HepG2 (cell line): Measurements from ENCODE around the gene BCAS3. TPM values are rescaled to one million over a fixed set of nuclear protein-coding genes. Genes with fewer than 3 reads are reported as not detected.
"Not testable (repeated sequence)": the region's sequence is repeated elsewhere in the genome, so short reads cannot be mapped to it uniquely, and the experiment has no call there.

Source experiments
- ATAC-seq: fragments of 200-7000 bp; cut with Tn5 transposase; 3 replicates; pipeline ENCODE4 v1.9.1; 2020; ENCODE audit warnings: mild to moderate bottlenecking, moderate library complexity
- BruUV-seq: library from RNA; stranded (reverse); fragments of 400-500 nt; replicated peaks from 2 replicates; lab custom pipeline; 2021; lab: Mats Ljungman, UMichigan
- CTCF ChIA-PET: fragments of 300-600 bp; formaldehyde crosslinking; extraction: SDS; loops from one replicate; lab custom pipeline; 2021; ENCODE audit warnings: low total read pairs, inconsistent platforms, low intra/inter-chr PET ratio; lab: Yijun Ruan, JAX
- POLR2A ChIA-PET: fragments of 350-600 bp; sonication (Branson Sonifier 250); formaldehyde crosslinking; loops from one replicate; lab custom pipeline; 2020; ENCODE audit warnings: antibody characterized with exemption, inconsistent platforms; lab: Yijun Ruan, JAX
- DNase-seq: peaks from one replicate; pipeline ENCODE4 v3.0.0-alpha.2; 2015; ENCODE audit warnings: low spot score
- FAIRE-seq: peaks from 3 replicates; lab custom pipeline; 2011; peaks lifted over from hg19 to GRCh38; lab: Jason Lieb, UNC
- H2AFZ ChIP-seq: one replicate; pipeline ENCODE4 v1.6.1; 2011; ENCODE audit warnings: low read length, inconsistent platforms
- H3K27ac ChIP-seq: fragments of 300-600 bp; 3 replicates; pipeline ENCODE4 v1.8.0; 2011; ENCODE audit warnings: mixed run types, mild to moderate bottlenecking, mixed read lengths, low read length, inconsistent platforms; ENCODE audit not compliant: insufficient read depth; ENCODE audit errors: extremely low read length
- H3K27me3 ChIP-seq, 2 experiments: fragments of 200-600 bp in 1 of 2; 2 replicates in 1 of 2; 3 replicates in 1 of 2; pipeline versions ENCODE4 v1.6.0 to v1.8.0; 2011; ENCODE audit warnings: low read length in 2 of 2, mild to moderate bottlenecking in 2 of 2, moderate library complexity in 2 of 2, inconsistent platforms in 1 of 2; ENCODE audit not compliant: insufficient read depth in 2 of 2, control insufficient read depth in 1 of 2
- H3K36me3 ChIP-seq, 2 experiments: fragments of 200-600 bp in 1 of 2; replicated peaks in 1 of 2; 2 replicates in 1 of 2; 3 replicates in 1 of 2; pipeline versions ENCODE4 v1.5.1 to v1.8.0; 2011; ENCODE audit warnings: low read length in 2 of 2, inconsistent platforms in 1 of 2; ENCODE audit not compliant: insufficient read depth in 2 of 2, control insufficient read depth in 1 of 2
- H3K4me1 ChIP-seq: 2 replicates; pipeline ENCODE4 v1.5.1; 2012; ENCODE audit warnings: low read length, inconsistent platforms; ENCODE audit not compliant: insufficient read depth
- H3K4me2 ChIP-seq: 2 replicates; pipeline ENCODE4 v1.6.0; 2011; ENCODE audit warnings: low read depth, low read length, inconsistent platforms
- H3K4me3 ChIP-seq, 3 experiments: fragments of 200-600 bp in 1 of 3; sonication (generic), shearing (Covaris generic) in 1 of 3; replicated peaks in 1 of 3; 2 replicates each; pipeline ENCODE4 v1.5.1; 2011 to 2016; ENCODE audit warnings: low read length in 3 of 3, inconsistent platforms in 2 of 3, low read depth in 2 of 3, mild to moderate bottlenecking in 2 of 3, control low read depth in 1 of 3, mixed read lengths in 1 of 3; ENCODE audit not compliant: insufficient read depth in 1 of 3
- H3K79me2 ChIP-seq: one replicate; pipeline ENCODE4 v1.6.1; 2011; ENCODE audit warnings: low read length, inconsistent platforms; ENCODE audit not compliant: insufficient read depth
- H3K9ac ChIP-seq: 2 replicates; pipeline ENCODE4 v1.6.0; 2011; ENCODE audit warnings: mild to moderate bottlenecking, low read depth, low read length, inconsistent platforms; ENCODE audit not compliant: insufficient read depth
- H3K9me3 ChIP-seq: 2 replicates; pipeline ENCODE4 v1.5.1; 2012; ENCODE audit warnings: mild to moderate bottlenecking, low read length
- H4K20me1 ChIP-seq: 2 replicates; pipeline ENCODE4 v1.6.0; 2011; ENCODE audit warnings: inconsistent platforms, mild to moderate bottlenecking, low read length, moderate library complexity; ENCODE audit not compliant: insufficient read depth
- ISX ChIP-seq: sonication (generic); formaldehyde crosslinking; conservative IDR thresholded peaks from 2 replicates; pipeline ENCODE4 v1.5.0; 2020; ENCODE audit warnings: missing genetic modification reagents
- MEIS1 ChIP-seq: sonication (generic); formaldehyde crosslinking; IDR thresholded peaks from 2 replicates; pipeline ENCODE4 v1.9.0; 2021; ENCODE audit warnings: mild to moderate bottlenecking, missing genetic modification reagents, moderate library complexity, borderline replicate concordance
- NFE2L2 ChIP-seq: fragments of 150-350 bp; IDR thresholded peaks from 2 replicates; pipeline ENCODE4 v1.6.1; 2014; ENCODE audit warnings: low read length
- SAP130 ChIP-seq: IDR thresholded peaks from 2 replicates; pipeline ENCODE4 v1.6.1; 2016; ENCODE audit warnings: low read depth
- ZBTB38 ChIP-seq: sonication (generic); formaldehyde crosslinking; IDR thresholded peaks from 2 replicates; pipeline ENCODE4 v1.5.1; 2020; ENCODE audit warnings: mild to moderate bottlenecking, missing genetic modification reagents
- ZEB1 ChIP-seq: IDR thresholded peaks from 2 replicates; pipeline ENCODE4 v1.6.1; 2012; ENCODE audit warnings: mild to moderate bottlenecking, low read depth, inconsistent platforms; ENCODE audit not compliant: insufficient replicate concordance
- ZNF256 ChIP-seq: sonication (generic); formaldehyde crosslinking; conservative IDR thresholded peaks from 2 replicates; pipeline ENCODE4 v1.4.0; 2020; ENCODE audit warnings: missing genetic modification reagents
- WGBS: methylation state at CpG from one replicate; pipeline ENCODE4 v1.1.6; 2017; ENCODE audit warnings: low lambda C conversion rate; 5-methylcytosine and 5-hydroxymethylcytosine counted together
- in situ Hi-C: cut with HindIII; loops from 2 replicates; pipeline ENCODE4 v1.10.0; 2017; ENCODE audit warnings: low pct_unique_long_range_greater_than_20kb; ENCODE audit not compliant: extremely low pct_ligation_motif_present
- intact Hi-C: fragments of 100-400 bp; cut with micrococcal nuclease; formaldehyde crosslinking; loops from one replicate; pipeline ENCODE4 v1.10.0; 2022; ENCODE audit not compliant: unreplicated experiment
- polyA plus RNA-seq, 8 experiments: library from polyadenylated mRNA; depleted of rRNA in 3 of 8; stranded (reverse) in 7 of 8; unstranded in 1 of 8; fragments of >200 nt; fragmentation: Illumina TruSeq in 4 of 8; extraction: Trizol in 4 of 8; gene quantifications; 2 replicates each; pipeline versions ENCODE4 v1.2.1 to v1.2.3, GENCODE V29; 2011 to 2016; ENCODE audit warnings: low read depth in 4 of 8, missing spikeins in 1 of 8, mixed read lengths in 1 of 8; ENCODE audit not compliant: insufficient read depth in 1 of 8
- total RNA-seq, 5 experiments: library from RNA; depleted of rRNA; stranded (reverse); fragments of >200 nt; fragmentation: Illumina TruSeq; extraction: Trizol; gene quantifications; 2 replicates each; pipeline ENCODE4 v1.2.3, GENCODE V29; 2016; ENCODE audit warnings: low read depth in 1 of 5
- TF ChIP-seq, protein P1 (sequence below): sonication (generic); formaldehyde crosslinking; IDR thresholded peaks from 2 replicates; pipeline ENCODE4 v1.5.0; 2020; ENCODE audit warnings: mild to moderate bottlenecking, missing genetic modification reagents, moderate library complexity

The BCAS3 gene
- total and polyA plus RNA-seq, 2 of the 13 experiments (the other 11 are each of a cell fraction or from before 2014, with no cell fraction given): 10.7 to 11.2 TPM

DNA sequence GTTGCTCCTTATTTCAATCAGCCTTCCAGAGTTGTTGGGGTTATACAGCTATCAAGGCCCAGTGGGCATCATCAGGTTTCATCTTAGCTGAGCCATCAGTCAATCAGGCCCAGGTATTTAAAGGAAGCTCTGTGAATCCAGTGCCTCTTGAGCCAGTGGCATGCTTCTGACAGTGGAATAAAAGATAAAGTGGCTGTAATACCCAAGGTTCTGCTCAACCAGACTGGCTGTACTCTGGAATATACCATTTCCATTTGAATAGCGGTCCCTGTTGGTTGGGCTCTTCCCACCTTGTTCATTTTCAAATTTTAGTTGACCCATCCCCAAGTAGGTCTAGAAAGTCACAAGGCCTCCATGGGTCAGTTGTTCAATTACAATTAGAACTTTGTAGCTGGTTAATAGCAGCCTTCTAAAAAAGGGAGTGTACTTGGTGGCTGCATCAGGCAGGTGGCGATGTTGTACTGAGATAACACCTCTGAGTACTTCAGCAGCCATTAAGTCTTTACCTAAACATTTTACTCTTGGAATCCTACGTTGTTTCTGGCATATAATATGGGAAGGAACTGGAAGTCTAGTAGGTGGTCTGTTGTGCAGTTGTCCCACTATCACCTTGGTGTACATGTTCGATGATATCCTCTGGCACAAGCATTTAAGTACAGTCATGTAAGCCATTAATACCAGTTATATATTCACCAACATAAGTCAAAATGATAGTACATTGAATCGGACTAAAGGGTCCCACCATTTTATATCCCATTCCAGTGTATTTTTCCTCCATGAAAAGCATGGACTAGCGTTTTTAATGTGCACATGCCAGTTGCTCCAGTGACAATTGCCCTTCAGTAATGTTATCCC lies 294.1 kb downstream of the BCAS3 start (continued):
- TF ChIP-seq SAP130 (CRISPR knock-in tag) (no peak), ZEB1 (no peak), MEIS1 (no peak), ISX (no peak), NFE2L2 (no peak), ZBTB38 (CRISPR knock-in tag) (no peak), ZNF256 (CRISPR knock-in tag) (no peak)
- TF ChIP-seq, protein P1, sequence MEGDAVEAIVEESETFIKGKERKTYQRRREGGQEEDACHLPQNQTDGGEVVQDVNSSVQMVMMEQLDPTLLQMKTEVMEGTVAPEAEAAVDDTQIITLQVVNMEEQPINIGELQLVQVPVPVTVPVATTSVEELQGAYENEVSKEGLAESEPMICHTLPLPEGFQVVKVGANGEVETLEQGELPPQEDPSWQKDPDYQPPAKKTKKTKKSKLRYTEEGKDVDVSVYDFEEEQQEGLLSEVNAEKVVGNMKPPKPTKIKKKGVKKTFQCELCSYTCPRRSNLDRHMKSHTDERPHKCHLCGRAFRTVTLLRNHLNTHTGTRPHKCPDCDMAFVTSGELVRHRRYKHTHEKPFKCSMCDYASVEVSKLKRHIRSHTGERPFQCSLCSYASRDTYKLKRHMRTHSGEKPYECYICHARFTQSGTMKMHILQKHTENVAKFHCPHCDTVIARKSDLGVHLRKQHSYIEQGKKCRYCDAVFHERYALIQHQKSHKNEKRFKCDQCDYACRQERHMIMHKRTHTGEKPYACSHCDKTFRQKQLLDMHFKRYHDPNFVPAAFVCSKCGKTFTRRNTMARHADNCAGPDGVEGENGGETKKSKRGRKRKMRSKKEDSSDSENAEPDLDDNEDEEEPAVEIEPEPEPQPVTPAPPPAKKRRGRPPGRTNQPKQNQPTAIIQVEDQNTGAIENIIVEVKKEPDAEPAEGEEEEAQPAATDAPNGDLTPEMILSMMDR (CRISPR knock-in tag): peak; percentile 89
- TF ChIP-seq, all 625 proteins: peak for 22

DNA sequence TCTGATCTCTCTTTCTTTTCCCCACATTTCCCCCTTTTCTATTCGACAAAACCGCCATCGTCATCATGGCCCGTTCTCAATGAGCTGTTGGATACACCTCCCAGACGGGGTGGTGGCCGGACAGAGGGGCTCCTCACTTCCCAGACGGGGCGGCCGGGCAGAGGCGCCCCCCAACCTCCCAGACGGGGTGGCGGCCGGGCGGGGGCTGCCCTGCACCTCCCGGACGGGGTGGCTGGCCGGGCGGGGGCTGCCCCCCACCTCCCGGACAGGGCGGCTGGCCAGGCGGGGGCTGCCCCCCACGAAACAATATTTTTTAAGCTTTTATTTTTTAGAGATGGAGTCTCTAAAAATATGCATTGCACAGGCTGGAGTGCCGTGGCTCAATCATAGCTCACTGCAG lies 299.2 kb downstream of the BCAS3 start:
- in situ Hi-C loops: loop anchor here (10.0 kb wide), 1 partner anchor 598 kb away; no protein-coding TSS in a partner anchor
- BruUV-seq: not testable (repeated sequence)
- intact Hi-C loops: loop anchor here (10.0 kb wide), 1 partner anchor 608 kb away; no protein-coding TSS in a partner anchor

More for the DNA sequence above, 299.2 kb downstream of the BCAS3 start:
- CTCF ChIA-PET, H3K79me2 ChIP-seq, H3K36me3 ChIP-seq, H3K27me3 ChIP-seq, H3K4me3 ChIP-seq, H3K4me1 ChIP-seq, H3K9ac ChIP-seq, DNase-seq, POLR2A ChIA-PET, FAIRE-seq, H3K9me3 ChIP-seq, H3K4me2 ChIP-seq, ATAC-seq, H2AFZ ChIP-seq, H3K27ac ChIP-seq, H4K20me1 ChIP-seq: not testable (repeated sequence)
- 73% methylated on average over 18 of the region's 23 CpGs for WGBS
